Measurements from ENCODE around the gene PDCD6IP. TPM values are rescaled to one million over a fixed set of nuclear protein-coding genes. Genes with fewer than 3 reads are reported as not detected.
"Not testable (repeated sequence)": the region's sequence is repeated elsewhere in the genome, so short reads cannot be mapped to it uniquely, and the experiment has no call there.

Gene PDCD6IP
- total RNA-seq, 3 donors from 2014 or later = 305 to 521 (median 428) TPM

GRCh38 chr3:33777996-33778395 is 20.4 kb upstream of the PDCD6IP start:
- intact Hi-C loops (cut with DNase I, micrococcal nuclease) = no loop called here
- H3K9me3 ChIP-seq = no peaks in the 10 kb centered on the region
- ATAC-seq (no peak), DNase-seq (no peak)
- TF ChIP-seq CTCF (IDR thresholded peaks at IDR 0.05) = no peak
- no peak overlapping the region for H3K4me3 ChIP-seq
- no peaks in the 10 kb centered on the region for H3K4me1 ChIP-seq (ENCODE audit: low read depth)
- no peaks in the 10 kb centered on the region for H3K36me3 ChIP-seq (ENCODE audit: low read depth)

- no peak overlapping the region for H3K4me3 ChIP-seq
- no peak for ATAC-seq
- no peak for DNase-seq
- no peaks in the 10 kb centered on the region for H3K36me3 ChIP-seq (ENCODE audit: low read depth)
- no peaks in the 10 kb centered on the region for H3K4me1 ChIP-seq (ENCODE audit: low read depth)
- TF ChIP-seq CTCF (IDR thresholded peaks at IDR 0.05) = no peak
- intact Hi-C loops (cut with DNase I, micrococcal nuclease) = loop anchor here in 1 of 2 donors (10.0 kb wide), 1 partner anchor 145 kb away; no protein-coding TSS in a partner anchor
- H3K9me3 ChIP-seq = no peaks in the 10 kb centered on the region
These were observed 18.7 kb upstream of the PDCD6IP start for GRCh38 chr3:33779751-33780150.

- H3K4me1 ChIP-seq (ENCODE audit: low read depth); H3K4me3 ChIP-seq; H3K36me3 ChIP-seq (ENCODE audit: low read depth); DNase-seq; H3K9me3 ChIP-seq; ATAC-seq: not testable (repeated sequence)
- intact Hi-C loops (cut with DNase I, micrococcal nuclease) = loop anchor here in 1 of 2 donors (10.0 kb wide), 1 partner anchor 147 kb away; no protein-coding TSS in a partner anchor
These were observed 17.0 kb upstream of the PDCD6IP start for GRCh38 chr3:33781413-33781812.

GRCh38 chr3:33786565-33787327 is 11.7 kb upstream of the PDCD6IP start:
- no peak for DNase-seq
- ATAC-seq = no peak
- Histone ChIP-seq H3K4me1 (ENCODE audit: low read depth) (peaks cover 3% of the 10 kb centered on the region), H3K36me3 (ENCODE audit: low read depth) (no peaks in the 10 kb centered on the region), H3K9me3 (no peaks in the 10 kb centered on the region), H3K4me3 (no peak overlapping the region)
- intact Hi-C loops (cut with DNase I, micrococcal nuclease) = loop anchor here (5.0 to 10.0 kb wide), 2 partner anchors 149 to 152 kb away; no protein-coding TSS in a partner anchor
- no peak for TF ChIP-seq CTCF (IDR thresholded peaks at IDR 0.05)

GRCh38 chr3:33787328-33788009 is 11.0 kb upstream of the PDCD6IP start:
- Histone ChIP-seq H3K4me3 (no peak overlapping the region), H3K36me3 (ENCODE audit: low read depth) (no peaks in the 10 kb centered on the region), H3K4me1 (ENCODE audit: low read depth) (peaks cover 3% of the 10 kb centered on the region), H3K9me3 (no peaks in the 10 kb centered on the region)
- ATAC-seq = peak; percentile 90
- peak in 2 of 3 donors; percentile 56 to 81 for DNase-seq
- intact Hi-C loops (cut with DNase I, micrococcal nuclease) = loop anchor here (5.0 to 10.0 kb wide), 2 partner anchors 150 to 153 kb away; no protein-coding TSS in a partner anchor
- peak; percentile 68 for TF ChIP-seq CTCF (IDR thresholded peaks at IDR 0.05)

All from mucosa of descending colon (tissue), 3 donors.